GM18868 (cell line): ENCODE data around the gene EBF3.
A peak's percentile ranks its signal among the peaks of the same experiment; 100 is the strongest.

Experiments used
- ATAC-seq: cut with Tn5 transposase; IDR thresholded peaks from one replicate; pipeline ENCODE4 v1.9.1; 2021; ENCODE audit warnings: mild to moderate bottlenecking, moderate library complexity; ENCODE audit not compliant: unreplicated experiment

EBF3 gene

GRCh38 chr10:129877773-129878371, 86.2 kb downstream of the EBF3 start:
- ATAC-seq, result peak; percentile 67

- ATAC-seq, result no peak
Observed at GRCh38 chr10:129876838-129877237, 87.2 kb downstream of the EBF3 start.

GRCh38 chr10:129875993-129876726, 87.9 kb downstream of the EBF3 start:
- ATAC-seq, result no peak

- no peak for ATAC-seq
Observed at GRCh38 chr10:129873351-129873750, 90.7 kb downstream of the EBF3 start.

- ATAC-seq, result no peak
Observed at GRCh38 chr10:129871966-129872365, 92.1 kb downstream of the EBF3 start.

- ATAC-seq, result no peak
Observed at GRCh38 chr10:129870961-129871621, 93.0 kb downstream of the EBF3 start.

GRCh38 chr10:129870474-129870757, 93.7 kb downstream of the EBF3 start:
- no peak for ATAC-seq

GRCh38 chr10:129869596-129870473, 94.2 kb downstream of the EBF3 start:
- ATAC-seq, result no peak

GRCh38 chr10:129868449-129869035, 95.5 kb downstream of the EBF3 start:
- no peak for ATAC-seq

GRCh38 chr10:129867631-129868179, 96.4 kb downstream of the EBF3 start:
- no peak for ATAC-seq

GRCh38 chr10:129866894-129867293, 97.2 kb downstream of the EBF3 start:
- ATAC-seq, result no peak

- no peak for ATAC-seq
Observed at GRCh38 chr10:129865960-129866359, 98.1 kb downstream of the EBF3 start.

- no peak for ATAC-seq
Observed at GRCh38 chr10:129865413-129865812, 98.7 kb downstream of the EBF3 start.

- no peak for ATAC-seq
Observed at GRCh38 chr10:129864601-129865126, 99.4 kb downstream of the EBF3 start.

- no peak for ATAC-seq
Observed at GRCh38 chr10:129864082-129864481, 100.0 kb downstream of the EBF3 start.

GRCh38 chr10:129863201-129863663, 100.8 kb downstream of the EBF3 start:
- no peak for ATAC-seq

GRCh38 chr10:129861776-129862531, 102.1 kb downstream of the EBF3 start:
- ATAC-seq, result no peak

- no peak for ATAC-seq
Observed at GRCh38 chr10:129860396-129860795, 103.7 kb downstream of the EBF3 start.

GRCh38 chr10:129859536-129859935, 104.5 kb downstream of the EBF3 start:
- ATAC-seq, result no peak
